Caco-2 (cell line): Measurements from ENCODE around the gene HNRNPM. TPM values are rescaled to one million over a fixed set of nuclear protein-coding genes. Genes with fewer than 3 reads are reported as not detected.

Source experiments
- BruUV-seq: library from RNA; stranded (reverse); fragments of 400-500 nt; replicated peaks from 2 replicates; lab custom pipeline; 2021; lab: Mats Ljungman, UMichigan
- CTCF ChIA-PET: fragments of 300-600 bp; sonication (Branson Sonifier 250); formaldehyde crosslinking; loops from one replicate; lab custom pipeline; 2022; ENCODE audit warnings: antibody characterized with exemption; lab: Charles Lee
- POLR2A ChIA-PET: fragments of 300-600 bp; sonication (Branson Sonifier 250); formaldehyde crosslinking; loops from one replicate; lab custom pipeline; 2022; ENCODE audit warnings: antibody characterized with exemption; lab: Charles Lee
- DNase-seq, 2 experiments: peaks; one replicate each; pipeline versions ENCODE4 v3.0.0 to v3.0.0-alpha.2; 2020 to 2022
- H3K27me3 ChIP-seq: replicated peaks from 2 replicates; pipeline ENCODE4 v1.6.0; 2011; ENCODE audit warnings: low read length; ENCODE audit not compliant: control insufficient read depth, insufficient read depth
- H3K36me3 ChIP-seq: 2 replicates; pipeline ENCODE4 v1.5.1; 2011; ENCODE audit warnings: low read length; ENCODE audit not compliant: control insufficient read depth, insufficient read depth
- H3K4me1 ChIP-seq: fragments of 250-450 bp; sonication (Bioruptor Pico); 2 replicates; pipeline ENCODE4 v1.5.1; 2020; ENCODE audit warnings: mild to moderate bottlenecking
- H3K4me3 ChIP-seq: 2 replicates; pipeline ENCODE4 v1.5.1; 2011; ENCODE audit warnings: low read depth, mild to moderate bottlenecking, control low read depth, low read length
- H3K9me3 ChIP-seq: fragments of 250-450 bp; sonication (Bioruptor Pico); 2 replicates; pipeline ENCODE4 v1.5.1; 2020; ENCODE audit warnings: mild to moderate bottlenecking, moderate library complexity
- H3K27ac Mint-ChIP-seq: one replicate; pipeline ENCODE4 v1.8.0; 2022; ENCODE audit warnings: mixed read lengths; ENCODE audit not compliant: unreplicated experiment
- H3K27me3 Mint-ChIP-seq: one replicate; pipeline ENCODE4 v1.8.0; 2022; ENCODE audit warnings: mixed read lengths; ENCODE audit not compliant: insufficient read depth, unreplicated experiment
- H3K36me3 Mint-ChIP-seq: one replicate; pipeline ENCODE4 v1.8.0; 2022; ENCODE audit warnings: mild to moderate bottlenecking, mixed read lengths; ENCODE audit not compliant: insufficient read depth, unreplicated experiment
- H3K4me1 Mint-ChIP-seq: one replicate; pipeline ENCODE4 v1.8.0; 2022; ENCODE audit warnings: low read depth, mixed read lengths; ENCODE audit not compliant: unreplicated experiment
- H3K4me3 Mint-ChIP-seq: one replicate; pipeline ENCODE4 v1.8.0; 2022; ENCODE audit warnings: mild to moderate bottlenecking, moderate library complexity, mixed read lengths; ENCODE audit not compliant: unreplicated experiment
- H3K9me3 Mint-ChIP-seq: one replicate; pipeline ENCODE4 v1.8.0; 2022; ENCODE audit warnings: mixed read lengths; ENCODE audit not compliant: unreplicated experiment
- CTCF ChIP-seq, 2 experiments: fragments of 200-600 bp in 1 of 2; IDR thresholded peaks; 1 replicate in 1 of 2; 2 replicates in 1 of 2; pipeline versions ENCODE4 v1.5.1 to v1.8.0; 2011 to 2022; ENCODE audit warnings: antibody characterized with exemption in 1 of 2, control low read depth in 1 of 2, inconsistent platforms in 1 of 2, low read depth in 1 of 2, low read length in 1 of 2, mild to moderate bottlenecking in 1 of 2, moderate library complexity in 1 of 2; ENCODE audit not compliant: insufficient read depth in 1 of 2, severe bottlenecking in 1 of 2, unreplicated experiment in 1 of 2
- intact Hi-C: fragments of 100-400 bp; cut with micrococcal nuclease; formaldehyde crosslinking; loops from one replicate; pipeline ENCODE4 v1.10.0; 2022; ENCODE audit not compliant: unreplicated experiment
- total RNA-seq: library from RNA; stranded (reverse); gene quantifications from 2 replicates; pipeline ENCODE4 v1.2.3, GENCODE V29; 2022

Gene HNRNPM
- total RNA-seq, 1 experiment from 2014 or later: 271 TPM

- no peak for TF ChIP-seq CTCF (IDR thresholded peaks at IDR 0.05; ENCODE audit: insufficient read depth in 1 of 2, low read depth in 1 of 2, low read length in 1 of 2, severe bottlenecking in 1 of 2, unreplicated experiment in 1 of 2)
- Mint-ChIP-seq H3K4me3 (no peak overlapping the region), H3K27ac (no peak overlapping the region), H3K27me3 (no peaks in the 10 kb centered on the region), H3K4me1 (peaks cover 18% of the 10 kb centered on the region), H3K9me3 (no peaks in the 10 kb centered on the region), H3K36me3 (no peaks in the 10 kb centered on the region)
- no peak for DNase-seq
- ChIA-PET CTCF (no interaction called here), POLR2A (interaction anchor here (0.6 kb wide), 1 partner anchor 35 kb away, joined by 4 read pairs; no protein-coding TSS in a partner anchor)
- no TSS peak for BruUV-seq
- H3K4me3 ChIP-seq: no peak overlapping the region
- H3K4me1 ChIP-seq: peaks cover 6% of the 10 kb centered on the region; the same call in 1 of the 2 replicates
- no peaks in the 10 kb centered on the region for H3K27me3 ChIP-seq
- no peaks in the 10 kb centered on the region; the same call in 1 of the 2 replicates for H3K36me3 ChIP-seq
- intact Hi-C loops: loop anchor here (5.0 kb wide), 1 partner anchor 1298 kb away; the partner anchor contains the start of gene UBL5
- H3K9me3 ChIP-seq: no peaks in the 10 kb centered on the region
These were observed 84.7 kb downstream of the HNRNPM start for GRCh38 chr19:8529369-8530006.

- ChIA-PET CTCF (no interaction called here), POLR2A (no interaction called here)
- no peak for TF ChIP-seq CTCF (IDR thresholded peaks at IDR 0.05; ENCODE audit: insufficient read depth in 1 of 2, low read depth in 1 of 2, low read length in 1 of 2, severe bottlenecking in 1 of 2, unreplicated experiment in 1 of 2)
- Histone ChIP-seq H3K4me1 (peaks cover 6% of the 10 kb centered on the region; the same call in 1 of the 2 replicates), H3K36me3 (no peaks in the 10 kb centered on the region; the same call in 1 of the 2 replicates), H3K9me3 (no peaks in the 10 kb centered on the region), H3K27me3 (no peaks in the 10 kb centered on the region), H3K4me3 (no peak overlapping the region)
- H3K4me3 Mint-ChIP-seq: no peak overlapping the region
- BruUV-seq: no TSS peak
- peaks cover 18% of the 10 kb centered on the region for H3K4me1 Mint-ChIP-seq
- H3K27me3 Mint-ChIP-seq: no peaks in the 10 kb centered on the region
- H3K36me3 Mint-ChIP-seq: no peaks in the 10 kb centered on the region
- H3K27ac Mint-ChIP-seq: no peak overlapping the region
- intact Hi-C loops: no loop called here
- no peak for DNase-seq
- no peaks in the 10 kb centered on the region for H3K9me3 Mint-ChIP-seq
These were observed 85.4 kb downstream of the HNRNPM start for GRCh38 chr19:8530061-8530679.

- Histone ChIP-seq H3K36me3 (no peaks in the 10 kb centered on the region; the same call in 1 of the 2 replicates), H3K4me3 (no peak overlapping the region), H3K4me1 (peaks cover 6% of the 10 kb centered on the region; the same call in 1 of the 2 replicates), H3K27me3 (no peaks in the 10 kb centered on the region), H3K9me3 (no peaks in the 10 kb centered on the region)
- Mint-ChIP-seq H3K27me3 (no peaks in the 10 kb centered on the region), H3K4me3 (no peak overlapping the region), H3K36me3 (no peaks in the 10 kb centered on the region), H3K27ac (no peak overlapping the region), H3K4me1 (peaks cover 18% of the 10 kb centered on the region), H3K9me3 (no peaks in the 10 kb centered on the region)
- BruUV-seq: no TSS peak
- no peak for TF ChIP-seq CTCF (IDR thresholded peaks at IDR 0.05; ENCODE audit: insufficient read depth in 1 of 2, low read depth in 1 of 2, low read length in 1 of 2, severe bottlenecking in 1 of 2, unreplicated experiment in 1 of 2)
- DNase-seq: no peak
- ChIA-PET CTCF (no interaction called here), POLR2A (interaction anchor here (0.6 kb wide), 1 partner anchor 18 kb away, joined by 3 read pairs; the partner anchor contains the start of gene ZNF414)
- intact Hi-C loops: no loop called here
These were observed 86.7 kb downstream of the HNRNPM start for GRCh38 chr19:8531470-8531869.
